Keratinocyte (primary cell): ENCODE data around the gene MED17.

Experiments
- EZH2 ChIP-seq: IDR thresholded peaks from one replicate; pipeline ENCODE4 v1.6.1; 2012; ENCODE audit warnings: inconsistent platforms, mild to moderate bottlenecking, low read length, moderate library complexity
- TF ChIP-seq, protein P1 (sequence below), 3 experiments: IDR thresholded peaks in 1 of 3; conservative IDR thresholded peaks in 1 of 3; optimal IDR thresholded peaks in 1 of 3; 2 replicates in 2 of 3; 3 replicates in 1 of 3; pipeline versions ENCODE3 to v1.5.1; 2011; ENCODE audit warnings: low read length in 3 of 3, mild to moderate bottlenecking in 3 of 3, moderate library complexity in 2 of 3, control low read depth in 1 of 3, inconsistent platforms in 1 of 3; ENCODE audit not compliant: insufficient read depth in 2 of 3; ENCODE audit errors: extremely low read depth in 1 of 3

- TF ChIP-seq, protein P1, sequence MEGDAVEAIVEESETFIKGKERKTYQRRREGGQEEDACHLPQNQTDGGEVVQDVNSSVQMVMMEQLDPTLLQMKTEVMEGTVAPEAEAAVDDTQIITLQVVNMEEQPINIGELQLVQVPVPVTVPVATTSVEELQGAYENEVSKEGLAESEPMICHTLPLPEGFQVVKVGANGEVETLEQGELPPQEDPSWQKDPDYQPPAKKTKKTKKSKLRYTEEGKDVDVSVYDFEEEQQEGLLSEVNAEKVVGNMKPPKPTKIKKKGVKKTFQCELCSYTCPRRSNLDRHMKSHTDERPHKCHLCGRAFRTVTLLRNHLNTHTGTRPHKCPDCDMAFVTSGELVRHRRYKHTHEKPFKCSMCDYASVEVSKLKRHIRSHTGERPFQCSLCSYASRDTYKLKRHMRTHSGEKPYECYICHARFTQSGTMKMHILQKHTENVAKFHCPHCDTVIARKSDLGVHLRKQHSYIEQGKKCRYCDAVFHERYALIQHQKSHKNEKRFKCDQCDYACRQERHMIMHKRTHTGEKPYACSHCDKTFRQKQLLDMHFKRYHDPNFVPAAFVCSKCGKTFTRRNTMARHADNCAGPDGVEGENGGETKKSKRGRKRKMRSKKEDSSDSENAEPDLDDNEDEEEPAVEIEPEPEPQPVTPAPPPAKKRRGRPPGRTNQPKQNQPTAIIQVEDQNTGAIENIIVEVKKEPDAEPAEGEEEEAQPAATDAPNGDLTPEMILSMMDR (optimal IDR thresholded peaks at IDR 0.05 in 1 of 3, IDR thresholded peaks at IDR 0.05 in 1 of 3, conservative IDR thresholded peaks at IDR 0.05 in 1 of 3; ENCODE audit: extremely low read depth in 1 of 3, insufficient read depth in 2 of 3, low read length in 3 of 3), result no peak
- no peak for TF ChIP-seq EZH2
These were observed 46.0 kb upstream of the MED17 start for GRCh38 chr11:93737904-93738612.
